OCI-LY7 (cell line): Measurements from ENCODE around the gene DUOXA1. TPM values are rescaled to one million over a fixed set of nuclear protein-coding genes. Genes with fewer than 3 reads are reported as not detected.

Experiments
- BruUV-seq: library from RNA; stranded (reverse); fragments of 400-500 nt; replicated peaks from 2 replicates; lab custom pipeline; 2021; lab: Mats Ljungman, UMichigan
- CTCF ChIA-PET: fragments of 300-600 bp; sonication (Branson Sonifier 250); formaldehyde crosslinking; loops from one replicate; lab custom pipeline; 2022; ENCODE audit warnings: antibody characterized with exemption; ENCODE audit not compliant: unreplicated experiment; lab: Charles Lee
- POLR2A ChIA-PET: fragments of 300-600 bp; sonication (Branson Sonifier 250); formaldehyde crosslinking; loops from one replicate; lab custom pipeline; 2022; ENCODE audit warnings: antibody characterized with exemption; lab: Charles Lee
- DNase-seq: peaks from one replicate; pipeline ENCODE4 v3.0.0-alpha.2; 2015; ENCODE audit warnings: low spot score
- H2AFZ ChIP-seq: fragments of 200-600 bp; sonication (generic), shearing (Covaris generic); 2 replicates; pipeline ENCODE4 v1.6.1; 2014; ENCODE audit warnings: mild to moderate bottlenecking, antibody characterized with exemption, low read length, moderate library complexity
- H3K27ac ChIP-seq: fragments of 200-600 bp; sonication (generic); 2 replicates; pipeline ENCODE4 v1.5.1; 2014; ENCODE audit warnings: mixed run types, low read depth, mild to moderate bottlenecking, moderate library complexity, low read length, inconsistent platforms; ENCODE audit not compliant: poor library complexity, severe bottlenecking
- H3K36me3 ChIP-seq: fragments of 200-600 bp; sonication (generic); 2 replicates; pipeline ENCODE4 v1.6.1; 2014; ENCODE audit warnings: mild to moderate bottlenecking, antibody characterized with exemption, low read length, moderate library complexity, mixed read lengths; ENCODE audit not compliant: insufficient read depth
- H3K4me1 ChIP-seq: fragments of 200-600 bp; sonication (generic); 2 replicates; pipeline ENCODE4 v1.5.1; 2014; ENCODE audit warnings: mild to moderate bottlenecking, low read length; ENCODE audit not compliant: insufficient read depth, poor library complexity, severe bottlenecking
- H3K4me2 ChIP-seq: fragments of 200-600 bp; sonication (generic); 2 replicates; pipeline ENCODE4 v1.6.1; 2014; ENCODE audit warnings: mild to moderate bottlenecking, low read length
- H3K4me3 ChIP-seq: fragments of 200-600 bp; sonication (generic); 2 replicates; pipeline ENCODE4 v1.5.1; 2014; ENCODE audit warnings: mild to moderate bottlenecking, low read depth, low read length; ENCODE audit not compliant: poor library complexity, severe bottlenecking
- H3K79me2 ChIP-seq: fragments of 200-600 bp; sonication (generic); 2 replicates; pipeline ENCODE4 v1.6.1; 2016; ENCODE audit warnings: low read depth, mild to moderate bottlenecking, low read length, moderate library complexity, mixed read lengths; ENCODE audit not compliant: insufficient read depth
- H3K9me2 ChIP-seq: fragments of 200-600 bp; sonication (generic); 2 replicates; pipeline ENCODE4 v1.6.1; 2016; ENCODE audit warnings: mild to moderate bottlenecking, low read length, mixed read lengths; ENCODE audit not compliant: insufficient read depth
- H3K9me3 ChIP-seq: fragments of 200-600 bp; sonication (generic); 2 replicates; pipeline ENCODE4 v1.6.1; 2014; ENCODE audit warnings: mild to moderate bottlenecking, mixed run types, low read length, mixed read lengths
- H4K20me1 ChIP-seq: fragments of 200-600 bp; sonication (generic); 2 replicates; pipeline ENCODE4 v1.6.1; 2014; ENCODE audit warnings: mild to moderate bottlenecking, antibody characterized with exemption, low read length, moderate library complexity, mixed read lengths; ENCODE audit not compliant: insufficient read depth
- CTCF ChIP-seq: fragments of 200-600 bp; sonication (generic); conservative IDR thresholded peaks from 2 replicates; pipeline ENCODE4 v1.5.1; 2014; ENCODE audit warnings: mild to moderate bottlenecking, antibody characterized with exemption, low read length, moderate library complexity, mixed read lengths
- EZH2phosphoT487 ChIP-seq: fragments of 200-600 bp; sonication (generic); IDR thresholded peaks from 2 replicates; pipeline ENCODE4 v1.6.1; 2018; ENCODE audit warnings: low read depth, borderline replicate concordance, mild to moderate bottlenecking, mixed run types, antibody characterized with exemption, low read length, moderate library complexity, mixed read lengths
- intact Hi-C: fragments of 100-400 bp; cut with micrococcal nuclease; formaldehyde crosslinking; loops from one replicate; pipeline ENCODE4 v1.10.0; 2022; ENCODE audit not compliant: unreplicated experiment
- total RNA-seq, 2 experiments: library from RNA; depleted of rRNA in 1 of 2; stranded (reverse); fragments of >200 nt in 1 of 2; shearing (Covaris generic) in 1 of 2; gene quantifications; 2 replicates each; pipeline ENCODE4 v1.2.3, GENCODE V29; 2014 to 2022

The DUOXA1 gene
- total RNA-seq, 2 experiments from 2014 or later: not detected

DNA sequence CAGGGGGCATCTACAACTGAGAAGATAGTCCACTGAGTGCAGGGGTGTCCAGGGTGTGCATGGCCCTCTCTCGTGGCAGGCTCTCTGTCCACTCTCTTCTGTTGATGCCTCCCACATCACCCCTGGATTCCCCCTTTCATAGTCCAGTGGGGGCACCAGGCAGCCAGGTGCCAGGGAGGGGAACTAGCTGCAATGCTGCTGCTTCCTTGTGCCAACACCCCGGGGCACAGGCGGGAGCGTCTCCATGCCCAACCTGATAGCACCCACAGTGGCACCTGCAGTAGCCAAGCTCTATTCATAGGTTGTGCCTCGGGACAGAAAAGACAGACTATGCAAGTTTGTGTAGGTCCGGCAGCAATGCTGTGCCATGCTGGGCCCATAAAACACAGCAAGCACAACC is 27.5 kb downstream of the DUOXA1 start:
- POLR2A ChIA-PET: interaction anchor here (0.5 kb wide), 1 partner anchor 108 kb away, joined by 3 read pairs; no protein-coding TSS in a partner anchor
- Histone ChIP-seq H3K9me2 (no peaks in the 10 kb centered on the region), H4K20me1 (no peaks in the 10 kb centered on the region), H3K4me1 (no peaks in the 10 kb centered on the region), H3K4me2 (no peak overlapping the region), H3K79me2 (no peaks in the 10 kb centered on the region), H3K9me3 (no peaks in the 10 kb centered on the region), H3K27ac (no peak overlapping the region), H3K4me3 (no peak overlapping the region), H3K36me3 (no peaks in the 10 kb centered on the region), H2AFZ (no peak overlapping the region)
- CTCF ChIA-PET: no interaction called here
- TF ChIP-seq CTCF: no peak
- no peak for TF ChIP-seq EZH2phosphoT487
- DNase-seq: no peak
- intact Hi-C loops: no loop called here
- no TSS peak for BruUV-seq

GRCh38 chr15:45101749-45102148 is 27.9 kb downstream of the DUOXA1 start:
- Histone ChIP-seq H2AFZ (no peak overlapping the region), H4K20me1 (no peaks in the 10 kb centered on the region), H3K36me3 (no peaks in the 10 kb centered on the region), H3K9me3 (no peaks in the 10 kb centered on the region), H3K27ac (no peak overlapping the region), H3K4me3 (no peak overlapping the region), H3K9me2 (no peaks in the 10 kb centered on the region), H3K4me2 (no peak overlapping the region), H3K79me2 (no peaks in the 10 kb centered on the region), H3K4me1 (no peaks in the 10 kb centered on the region)
- CTCF ChIA-PET: no interaction called here
- intact Hi-C loops: no loop called here
- POLR2A ChIA-PET: interaction anchor here (0.5 kb wide), 1 partner anchor 107 kb away, joined by 3 read pairs; no protein-coding TSS in a partner anchor
- BruUV-seq: no TSS peak
- TF ChIP-seq EZH2phosphoT487 (no peak), CTCF (no peak)
- no peak for DNase-seq

DNA sequence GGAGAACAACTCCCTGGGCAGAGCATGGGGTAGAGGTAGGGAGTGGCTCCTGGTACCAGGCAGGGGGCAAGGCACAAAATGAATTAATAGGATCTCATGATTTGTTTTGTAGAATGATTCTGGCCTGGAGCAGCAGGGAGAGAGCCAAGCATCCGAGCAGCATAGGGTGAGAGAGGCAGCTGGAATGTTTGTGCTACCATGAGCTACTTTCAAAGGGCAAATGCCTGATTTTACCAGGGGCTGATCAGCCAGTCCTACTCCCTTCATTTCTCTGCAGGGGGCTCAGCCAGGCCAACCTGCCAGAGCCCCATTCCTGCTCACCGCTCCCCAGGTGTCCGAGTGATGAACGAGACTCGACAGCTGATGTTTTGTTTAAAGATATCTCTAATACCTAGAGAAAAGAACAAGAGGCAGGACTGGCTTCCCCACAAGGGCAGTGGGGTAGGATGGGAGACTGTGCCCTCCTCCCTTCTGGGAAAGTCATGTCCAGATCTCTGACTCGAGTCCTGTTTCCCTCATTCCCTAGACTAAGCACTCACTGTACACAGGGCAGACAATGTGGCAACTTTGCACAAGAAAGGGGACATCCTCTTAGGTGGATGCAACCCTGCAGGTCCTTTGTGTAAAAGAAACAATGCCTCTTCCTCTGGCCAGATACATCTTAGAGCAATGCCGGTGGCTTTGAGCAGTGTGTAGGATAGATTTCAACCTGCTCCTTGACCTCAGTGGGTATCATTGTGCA is 28.6 kb downstream of the DUOXA1 start:
- TF ChIP-seq EZH2phosphoT487: no peak
- H3K9me3 ChIP-seq: no peaks in the 10 kb centered on the region
- no peak overlapping the region for H2AFZ ChIP-seq
- H3K36me3 ChIP-seq: no peaks in the 10 kb centered on the region
- no peaks in the 10 kb centered on the region for H3K79me2 ChIP-seq
- ChIA-PET POLR2A (interaction anchor here (0.6 kb wide), 1 partner anchor 528 kb away, joined by 6 read pairs; no protein-coding TSS in a partner anchor), CTCF (no interaction called here)
- H3K9me2 ChIP-seq: no peaks in the 10 kb centered on the region
- H3K4me3 ChIP-seq: no peak overlapping the region
- no TSS peak for BruUV-seq
- DNase-seq: no peak
- intact Hi-C loops: no loop called here
- H3K4me2 ChIP-seq: no peak overlapping the region
- no peaks in the 10 kb centered on the region for H3K4me1 ChIP-seq
- no peaks in the 10 kb centered on the region for H4K20me1 ChIP-seq
- no peak overlapping the region for H3K27ac ChIP-seq
